ENCODE results near the gene INTS6.

Gene INTS6

GRCh38 chr13:51343475-51343874 is 109.4 kb downstream of the INTS6 start:
- intact Hi-C loops (cut with DNase I; ENCODE audit: low total_unique reads) = no loop called here
- Histone ChIP-seq H3K4me3 (no peak overlapping the region), H3K27me3 (no peaks in the 10 kb centered on the region), H3K27ac (no peak overlapping the region), H3K4me1 (no peaks in the 10 kb centered on the region), H3K36me3 (no peaks in the 10 kb centered on the region), H3K9me3 (no peaks in the 10 kb centered on the region)
- TF ChIP-seq CTCF (IDR thresholded peaks at IDR 0.05) = no peak
- DNase-seq = no peak

- H3K27me3 ChIP-seq = no peaks in the 10 kb centered on the region
- intact Hi-C loops (cut with DNase I; ENCODE audit: low total_unique reads) = no loop called here
- TF ChIP-seq CTCF (IDR thresholded peaks at IDR 0.05) = no peak
- H3K27ac ChIP-seq = no peak overlapping the region
- H3K36me3 ChIP-seq = no peaks in the 10 kb centered on the region
- DNase-seq = no peak
- no peaks in the 10 kb centered on the region for H3K4me1 ChIP-seq
- no peak overlapping the region for H3K4me3 ChIP-seq
- no peaks in the 10 kb centered on the region for H3K9me3 ChIP-seq
Observed at GRCh38 chr13:51342706-51343105, 110.1 kb downstream of the INTS6 start.

GRCh38 chr13:51341791-51342190 is 111.0 kb downstream of the INTS6 start:
- intact Hi-C loops (cut with DNase I; ENCODE audit: low total_unique reads) = no loop called here
- Histone ChIP-seq H3K27me3 (no peaks in the 10 kb centered on the region), H3K9me3 (no peaks in the 10 kb centered on the region), H3K36me3 (no peaks in the 10 kb centered on the region), H3K27ac (no peak overlapping the region), H3K4me1 (no peaks in the 10 kb centered on the region), H3K4me3 (no peak overlapping the region)
- no peak for TF ChIP-seq CTCF (IDR thresholded peaks at IDR 0.05)
- DNase-seq = no peak

- no peaks in the 10 kb centered on the region for H3K36me3 ChIP-seq
- DNase-seq = no peak
- H3K9me3 ChIP-seq = no peaks in the 10 kb centered on the region
- intact Hi-C loops (cut with DNase I; ENCODE audit: low total_unique reads) = no loop called here
- no peaks in the 10 kb centered on the region for H3K4me1 ChIP-seq
- no peak for TF ChIP-seq CTCF (IDR thresholded peaks at IDR 0.05)
- no peak overlapping the region for H3K27ac ChIP-seq
- no peaks in the 10 kb centered on the region for H3K27me3 ChIP-seq
- no peak overlapping the region for H3K4me3 ChIP-seq
Observed at GRCh38 chr13:51341232-51341631, 111.6 kb downstream of the INTS6 start.

- intact Hi-C loops (cut with DNase I; ENCODE audit: low total_unique reads) = no loop called here
Observed at GRCh38 chr13:51339952-51340732, 112.7 kb downstream of the INTS6 start.

More at GRCh38 chr13:51339952-51340732, 112.7 kb downstream of the INTS6 start:
- Histone ChIP-seq H3K36me3 (no peaks in the 10 kb centered on the region), H3K4me3 (no peak overlapping the region), H3K4me1 (no peaks in the 10 kb centered on the region), H3K27me3 (no peaks in the 10 kb centered on the region), H3K27ac (no peak overlapping the region), H3K9me3 (no peaks in the 10 kb centered on the region)
- no peak for TF ChIP-seq CTCF (IDR thresholded peaks at IDR 0.05)
- no peak for DNase-seq

All from tibial artery (tissue), 4 donors.